PC-9 (cell line): ENCODE data around the gene PERCC1. TPM values are rescaled to one million over a fixed set of nuclear protein-coding genes. Genes with fewer than 3 reads are reported as not detected.

Experiments
- BruUV-seq: library from RNA; stranded (reverse); fragments of 400-500 nt; replicated peaks from 2 replicates; lab custom pipeline; 2021; lab: Mats Ljungman, UMichigan
- CTCF ChIA-PET: fragments of 300-600 bp; sonication (Branson Sonifier 250); formaldehyde crosslinking; loops from one replicate; lab custom pipeline; 2022; ENCODE audit warnings: antibody characterized with exemption; lab: Charles Lee
- POLR2A ChIA-PET: fragments of 300-600 bp; sonication (Branson Sonifier 250); formaldehyde crosslinking; loops from one replicate; lab custom pipeline; 2022; ENCODE audit warnings: antibody characterized with exemption; ENCODE audit not compliant: unreplicated experiment; lab: Charles Lee
- DNase-seq, 2 experiments: peaks; one replicate each; pipeline versions ENCODE4 v3.0.0 to v3.0.0-alpha.2; 2015 to 2022; ENCODE audit warnings: mixed read lengths in 1 of 2
- H2AFZ ChIP-seq: fragments of 200-600 bp; sonication (generic); 2 replicates; pipeline ENCODE4 v1.8.1; 2017; ENCODE audit warnings: antibody characterized with exemption
- H3F3A ChIP-seq: fragments of 200-600 bp; sonication (generic); 2 replicates; pipeline ENCODE4 v1.8.1; 2017; ENCODE audit warnings: antibody characterized with exemption, mild to moderate bottlenecking, low read depth; ENCODE audit not compliant: insufficient read depth
- H3K27ac ChIP-seq: fragments of 200-600 bp; sonication (generic); 2 replicates; pipeline ENCODE4 v1.6.1; 2016; ENCODE audit warnings: mixed run types
- H3K27me3 ChIP-seq: fragments of 200-600 bp; sonication (generic); 2 replicates; pipeline ENCODE4 v1.6.1; 2016; ENCODE audit warnings: low read depth, mixed run types; ENCODE audit not compliant: insufficient read depth
- H3K36me3 ChIP-seq: fragments of 200-600 bp; sonication (generic); 2 replicates; pipeline ENCODE4 v1.6.1; 2016; ENCODE audit warnings: low read depth, mixed run types
- H3K4me1 ChIP-seq: fragments of 200-600 bp; sonication (generic); replicated peaks from 2 replicates; pipeline ENCODE4 v1.6.1; 2016; ENCODE audit warnings: mixed run types; ENCODE audit not compliant: insufficient read depth
- H3K4me2 ChIP-seq: fragments of 200-600 bp; sonication (generic); 2 replicates; pipeline ENCODE4 v1.6.1; 2017; ENCODE audit warnings: mixed run types
- H3K4me3 ChIP-seq: fragments of 200-600 bp; sonication (generic); 2 replicates; pipeline ENCODE4 v1.6.1; 2016; ENCODE audit warnings: mixed run types
- H3K79me2 ChIP-seq: fragments of 200-600 bp; sonication (generic); 2 replicates; pipeline ENCODE4 v1.6.1; 2017; ENCODE audit warnings: low read depth, mixed run types
- H3K9me2 ChIP-seq: fragments of 200-600 bp; sonication (generic); 2 replicates; pipeline ENCODE4 v1.8.1; 2017; ENCODE audit warnings: mild to moderate bottlenecking; ENCODE audit not compliant: insufficient read depth
- H3K9me3 ChIP-seq: fragments of 200-600 bp; sonication (generic); 2 replicates; pipeline ENCODE4 v1.8.1; 2016; ENCODE audit warnings: low read depth; ENCODE audit not compliant: insufficient read depth
- H4K20me1 ChIP-seq: fragments of 200-600 bp; sonication (generic); 2 replicates; pipeline ENCODE4 v1.8.1; 2017; ENCODE audit not compliant: insufficient read depth
- EZH2 ChIP-seq: fragments of 200-600 bp; sonication (generic); IDR thresholded peaks from 2 replicates; pipeline ENCODE4 v1.8.0; 2017; ENCODE audit warnings: antibody characterized with exemption, low read depth
- intact Hi-C: fragments of 100-400 bp; cut with micrococcal nuclease; formaldehyde crosslinking; loops from one replicate; pipeline ENCODE4 v1.10.0; 2022; ENCODE audit not compliant: unreplicated experiment
- total RNA-seq: library from RNA; stranded (reverse); gene quantifications from 2 replicates; pipeline ENCODE4 v1.2.3, GENCODE V29; 2021
- TF ChIP-seq, protein P1 (sequence below): fragments of 200-600 bp; sonication (generic); conservative IDR thresholded peaks from 2 replicates; pipeline ENCODE4 v1.6.1; 2017; ENCODE audit warnings: mixed run types, antibody characterized with exemption, mild to moderate bottlenecking, moderate library complexity

The PERCC1 gene
- total RNA-seq, 1 experiment from 2014 or later = not detected

DNA sequence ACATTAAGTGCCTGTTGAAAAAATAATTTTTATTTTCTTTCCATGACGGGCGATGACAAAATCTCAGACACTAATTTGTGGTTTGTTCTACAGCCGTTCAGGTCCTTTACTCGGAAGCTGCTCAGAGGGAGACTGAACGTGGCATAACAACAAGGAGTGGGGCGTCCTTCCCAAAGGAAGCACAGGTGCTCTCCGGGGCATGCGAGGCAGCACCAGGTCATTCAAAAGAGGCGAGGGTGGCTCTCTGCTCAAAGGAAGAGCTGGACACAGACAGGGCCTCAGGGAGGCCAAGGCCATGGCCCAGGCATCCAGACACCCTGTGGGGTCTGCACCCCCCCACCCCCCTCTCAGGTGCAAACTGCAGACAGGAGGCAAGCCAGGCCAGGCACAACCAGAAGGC, 32.5 kb upstream of the PERCC1 start:
- Histone ChIP-seq H3K9me3 (no peaks in the 10 kb centered on the region), H3K36me3 (no peaks in the 10 kb centered on the region), H3K4me1 (no peaks in the 10 kb centered on the region), H4K20me1 (no peaks in the 10 kb centered on the region), H3K9me2 (no peaks in the 10 kb centered on the region), H3K4me2 (no peak overlapping the region), H2AFZ (no peak overlapping the region), H3K4me3 (no peak overlapping the region), H3K27ac (no peak overlapping the region), H3K27me3 (no peaks in the 10 kb centered on the region), H3F3A (no peaks in the 10 kb centered on the region; the same call in 1 of the 2 replicates), H3K79me2 (no peaks in the 10 kb centered on the region)
- ChIA-PET CTCF (no interaction called here), POLR2A (interaction anchor here (0.5 kb wide), 1 partner anchor 66 kb away, joined by 3 read pairs; no protein-coding TSS in a partner anchor)
- BruUV-seq = no TSS peak
- no peak for DNase-seq
- intact Hi-C loops = no loop called here
- TF ChIP-seq EZH2 = no peak
- TF ChIP-seq, protein P1, sequence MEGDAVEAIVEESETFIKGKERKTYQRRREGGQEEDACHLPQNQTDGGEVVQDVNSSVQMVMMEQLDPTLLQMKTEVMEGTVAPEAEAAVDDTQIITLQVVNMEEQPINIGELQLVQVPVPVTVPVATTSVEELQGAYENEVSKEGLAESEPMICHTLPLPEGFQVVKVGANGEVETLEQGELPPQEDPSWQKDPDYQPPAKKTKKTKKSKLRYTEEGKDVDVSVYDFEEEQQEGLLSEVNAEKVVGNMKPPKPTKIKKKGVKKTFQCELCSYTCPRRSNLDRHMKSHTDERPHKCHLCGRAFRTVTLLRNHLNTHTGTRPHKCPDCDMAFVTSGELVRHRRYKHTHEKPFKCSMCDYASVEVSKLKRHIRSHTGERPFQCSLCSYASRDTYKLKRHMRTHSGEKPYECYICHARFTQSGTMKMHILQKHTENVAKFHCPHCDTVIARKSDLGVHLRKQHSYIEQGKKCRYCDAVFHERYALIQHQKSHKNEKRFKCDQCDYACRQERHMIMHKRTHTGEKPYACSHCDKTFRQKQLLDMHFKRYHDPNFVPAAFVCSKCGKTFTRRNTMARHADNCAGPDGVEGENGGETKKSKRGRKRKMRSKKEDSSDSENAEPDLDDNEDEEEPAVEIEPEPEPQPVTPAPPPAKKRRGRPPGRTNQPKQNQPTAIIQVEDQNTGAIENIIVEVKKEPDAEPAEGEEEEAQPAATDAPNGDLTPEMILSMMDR = no peak

DNA sequence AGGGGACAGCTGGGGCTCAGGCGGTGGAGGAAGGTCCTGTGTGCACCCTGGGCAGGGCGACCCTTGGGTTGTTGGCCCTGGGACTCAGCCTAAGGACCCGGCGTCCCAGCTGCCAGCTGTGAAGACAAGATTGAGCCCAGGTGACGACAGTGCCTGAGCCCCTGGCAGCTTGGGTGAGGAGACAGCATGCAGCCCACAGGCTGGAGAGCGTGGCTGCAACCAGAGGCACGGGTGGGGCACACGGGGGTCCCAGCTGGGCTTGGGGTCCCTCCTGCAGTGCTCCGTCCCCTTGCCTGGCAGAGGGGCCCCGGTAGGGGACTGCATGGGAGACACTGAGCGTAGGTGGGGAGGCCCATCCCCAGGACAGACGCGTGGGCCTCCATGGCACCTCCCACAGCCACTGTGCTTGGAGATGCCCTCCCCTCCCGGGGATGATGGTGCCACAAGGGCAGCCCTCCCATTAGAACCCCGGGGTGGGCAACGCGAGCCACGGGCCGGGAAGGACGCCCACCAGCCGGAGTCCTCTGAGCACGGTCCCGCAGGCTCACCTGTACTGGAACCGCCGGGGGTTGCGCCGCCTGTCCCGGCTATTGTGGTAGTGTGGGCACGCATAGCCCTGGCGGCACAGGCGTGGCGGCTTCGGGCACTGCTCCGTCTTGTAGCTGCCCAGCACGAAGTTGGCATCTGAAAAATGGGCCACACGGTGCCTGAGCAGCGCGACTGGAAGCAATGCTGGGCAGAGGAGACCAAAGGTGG, 31.9 kb upstream of the PERCC1 start:
- no peaks in the 10 kb centered on the region for H3K79me2 ChIP-seq
- POLR2A ChIA-PET = interaction anchor here (0.5 kb wide), 1 partner anchor 66 kb away, joined by 3 read pairs; no protein-coding TSS in a partner anchor
- H3K4me1 ChIP-seq = no peaks in the 10 kb centered on the region
- H3K9me3 ChIP-seq = no peaks in the 10 kb centered on the region
- intact Hi-C loops = no loop called here
- no peaks in the 10 kb centered on the region for H3K27me3 ChIP-seq
- H3K27ac ChIP-seq = no peak overlapping the region
- no peaks in the 10 kb centered on the region for H4K20me1 ChIP-seq
- TF ChIP-seq EZH2 = no peak
- TF ChIP-seq, protein P1 = no peak
- BruUV-seq = no TSS peak
- CTCF ChIA-PET = no interaction called here
- no peaks in the 10 kb centered on the region for H3K9me2 ChIP-seq
- no peaks in the 10 kb centered on the region; the same call in 1 of the 2 replicates for H3F3A ChIP-seq
- H3K36me3 ChIP-seq = no peaks in the 10 kb centered on the region
- no peak overlapping the region for H3K4me2 ChIP-seq
- DNase-seq = no peak
- no peak overlapping the region for H3K4me3 ChIP-seq
- H2AFZ ChIP-seq = no peak overlapping the region

DNA sequence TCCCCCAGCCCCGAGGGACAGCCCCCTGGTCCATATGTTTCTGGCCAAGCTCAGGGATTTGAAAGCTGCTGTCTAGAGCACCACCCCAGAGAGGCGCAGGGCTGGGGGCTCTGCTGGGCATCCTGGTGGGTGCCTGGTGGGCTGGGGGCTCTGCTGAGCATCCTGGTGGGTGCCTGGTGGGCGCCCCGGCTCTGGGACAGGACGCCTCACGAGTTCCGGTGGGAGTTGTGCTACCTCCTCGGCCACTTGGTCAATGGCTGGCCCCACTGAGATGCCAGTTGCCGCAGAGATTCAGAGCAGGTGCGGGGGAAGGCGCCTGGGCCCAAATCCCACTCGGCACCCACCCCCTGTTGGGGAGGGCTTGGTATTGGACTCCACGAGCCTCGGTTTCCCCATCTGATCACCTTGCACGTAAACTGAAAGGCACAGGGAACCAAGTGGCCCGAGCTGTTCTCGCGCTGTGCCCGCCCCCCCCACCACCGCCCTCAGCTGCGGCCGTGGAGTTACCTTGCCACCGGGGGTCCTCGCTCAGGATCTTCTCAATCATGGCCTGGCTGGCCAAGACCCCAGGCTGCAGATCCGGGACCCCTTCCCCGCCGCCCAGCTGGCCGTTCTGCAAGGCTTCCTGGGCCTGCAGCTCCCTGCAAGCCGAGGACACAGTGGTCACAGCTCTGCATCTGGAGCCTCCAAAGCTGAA, 29.7 kb upstream of the PERCC1 start:
- POLR2A ChIA-PET = no interaction called here
- H3F3A ChIP-seq = no peaks in the 10 kb centered on the region; the same call in 1 of the 2 replicates
- H3K27ac ChIP-seq = no peak overlapping the region
- CTCF ChIA-PET = no interaction called here
- no peak overlapping the region for H3K4me2 ChIP-seq
- no TSS peak for BruUV-seq
- H2AFZ ChIP-seq = no peak overlapping the region
- H3K4me3 ChIP-seq = no peak overlapping the region
- no peaks in the 10 kb centered on the region for H3K9me2 ChIP-seq
- no peak for DNase-seq
- no peaks in the 10 kb centered on the region for H3K27me3 ChIP-seq
- no peaks in the 10 kb centered on the region for H3K9me3 ChIP-seq
- H3K36me3 ChIP-seq = no peaks in the 10 kb centered on the region
- no peaks in the 10 kb centered on the region for H3K79me2 ChIP-seq
- H4K20me1 ChIP-seq = no peaks in the 10 kb centered on the region
- H3K4me1 ChIP-seq = no peaks in the 10 kb centered on the region
- intact Hi-C loops = no loop called here
- no peak for TF ChIP-seq EZH2
- TF ChIP-seq, protein P1 = no peak
